Epithelial cell of proximal tubule (primary cell): ENCODE results near the gene PIEZO2. TPM values are rescaled to one million over a fixed set of nuclear protein-coding genes. Genes with fewer than 3 reads are reported as not detected.
"Not testable (repeated sequence)": the region's sequence is repeated elsewhere in the genome, so short reads cannot be mapped to it uniquely, and the experiment has no call there.

Experiments
- DNase-seq: peaks from one replicate; pipeline ENCODE4 v3.0.0-alpha.2; 2011; ENCODE audit warnings: low read depth
- H3K4me3 ChIP-seq: 2 replicates; pipeline ENCODE4 v1.5.1; 2011; ENCODE audit warnings: low read depth, mild to moderate bottlenecking, low read length
- total RNA-seq: library from RNA; depleted of rRNA; stranded (reverse); fragments of >200 nt; gene quantifications from 2 replicates; pipeline ENCODE4 v1.2.3, GENCODE V29; 2015
- TF ChIP-seq, protein P1 (sequence below): conservative IDR thresholded peaks from 2 replicates; pipeline ENCODE4 v1.5.1; 2012; ENCODE audit warnings: low read depth, mild to moderate bottlenecking, low read length

The PIEZO2 gene
- total RNA-seq, 1 donor from 2014 or later: 7.5 TPM

- DNase-seq: no peak
- TF ChIP-seq, protein P1, sequence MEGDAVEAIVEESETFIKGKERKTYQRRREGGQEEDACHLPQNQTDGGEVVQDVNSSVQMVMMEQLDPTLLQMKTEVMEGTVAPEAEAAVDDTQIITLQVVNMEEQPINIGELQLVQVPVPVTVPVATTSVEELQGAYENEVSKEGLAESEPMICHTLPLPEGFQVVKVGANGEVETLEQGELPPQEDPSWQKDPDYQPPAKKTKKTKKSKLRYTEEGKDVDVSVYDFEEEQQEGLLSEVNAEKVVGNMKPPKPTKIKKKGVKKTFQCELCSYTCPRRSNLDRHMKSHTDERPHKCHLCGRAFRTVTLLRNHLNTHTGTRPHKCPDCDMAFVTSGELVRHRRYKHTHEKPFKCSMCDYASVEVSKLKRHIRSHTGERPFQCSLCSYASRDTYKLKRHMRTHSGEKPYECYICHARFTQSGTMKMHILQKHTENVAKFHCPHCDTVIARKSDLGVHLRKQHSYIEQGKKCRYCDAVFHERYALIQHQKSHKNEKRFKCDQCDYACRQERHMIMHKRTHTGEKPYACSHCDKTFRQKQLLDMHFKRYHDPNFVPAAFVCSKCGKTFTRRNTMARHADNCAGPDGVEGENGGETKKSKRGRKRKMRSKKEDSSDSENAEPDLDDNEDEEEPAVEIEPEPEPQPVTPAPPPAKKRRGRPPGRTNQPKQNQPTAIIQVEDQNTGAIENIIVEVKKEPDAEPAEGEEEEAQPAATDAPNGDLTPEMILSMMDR: no peak
- no peak overlapping the region for H3K4me3 ChIP-seq
These were observed 229.5 kb downstream of the PIEZO2 start for GRCh38 chr18:10919851-10920250.

DNA sequence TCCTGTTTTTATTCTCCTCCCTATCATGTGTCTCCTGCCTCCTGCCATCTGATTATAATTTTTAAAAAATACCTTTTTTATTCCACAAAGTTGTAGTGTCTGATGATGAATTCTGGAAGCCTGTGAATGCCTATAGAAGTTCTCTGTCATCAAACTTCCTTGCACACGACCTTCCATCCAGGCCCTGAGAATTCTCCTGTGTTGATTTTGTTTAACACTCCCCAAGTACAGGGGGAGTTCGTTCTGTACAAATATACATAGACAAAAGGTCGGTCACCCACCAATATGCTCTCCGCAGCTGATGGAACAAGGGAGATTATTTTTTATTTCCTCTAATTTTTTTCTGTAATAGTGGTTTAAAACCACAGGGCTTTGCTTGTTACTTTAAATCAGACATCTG, 232.5 kb downstream of the PIEZO2 start:
- TF ChIP-seq, protein P1: no peak
- H3K4me3 ChIP-seq: no peak overlapping the region
- DNase-seq: no peak

DNA sequence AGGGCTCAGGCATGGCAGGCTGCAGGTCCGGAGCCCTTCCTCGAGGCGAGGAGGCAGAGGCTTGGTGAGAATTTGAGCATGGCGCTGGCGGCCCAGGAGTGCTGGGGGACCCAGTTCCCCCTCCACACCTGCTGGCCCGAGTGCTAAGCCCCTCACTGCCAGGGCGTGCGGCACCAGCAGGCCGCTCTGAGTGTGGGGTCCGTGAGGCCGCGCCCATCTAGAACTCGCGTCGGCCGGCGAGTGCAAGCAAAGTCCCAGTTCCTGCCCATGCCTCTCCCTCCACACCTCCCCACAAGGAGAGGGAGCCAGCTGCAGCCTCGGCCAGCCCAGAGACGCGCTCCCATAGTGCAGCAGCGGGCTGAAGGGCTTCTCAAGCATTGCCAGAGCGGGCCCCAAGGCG, 233.0 kb downstream of the PIEZO2 start:
- TF ChIP-seq, protein P1: no peak
- H3K4me3 ChIP-seq: no peak overlapping the region
- no peak for DNase-seq

- H3K4me3 ChIP-seq, DNase-seq: not testable (repeated sequence)
These were observed 233.6 kb downstream of the PIEZO2 start for GRCh38 chr18:10915748-10916147.

- DNase-seq, H3K4me3 ChIP-seq: not testable (repeated sequence)
These were observed 234.8 kb downstream of the PIEZO2 start for GRCh38 chr18:10914610-10915009.

- DNase-seq: no peak
- no peak overlapping the region for H3K4me3 ChIP-seq
- TF ChIP-seq, protein P1: no peak
These were observed 235.4 kb downstream of the PIEZO2 start for GRCh38 chr18:10913919-10914318.

- DNase-seq: peak; percentile 63
- TF ChIP-seq, protein P1: no peak
- H3K4me3 ChIP-seq: no peak overlapping the region
These were observed 236.4 kb downstream of the PIEZO2 start for GRCh38 chr18:10912790-10913545.

GRCh38 chr18:10909724-10910123, 239.6 kb downstream of the PIEZO2 start:
- H3K4me3 ChIP-seq: no peak overlapping the region
- TF ChIP-seq, protein P1: no peak
- no peak for DNase-seq
